OCI-LY3 (cell line): ENCODE results near the gene EHD1.

Experiments used
- CTCF ChIP-seq: fragments of 200-600, 300-600 bp; sonication (generic); IDR thresholded peaks from 2 replicates; pipeline ENCODE4 v1.5.1; 2014; ENCODE audit warnings: antibody characterized with exemption, low read length, low read depth
- EZH2phosphoT487 ChIP-seq: fragments of 200-600 bp; shearing (Covaris generic); IDR thresholded peaks from 2 replicates; pipeline ENCODE4 v1.6.1; 2018; ENCODE audit warnings: antibody characterized with exemption, mixed run types, low read depth

GRCh38 chr11:64804346-64805210 lies 73.8 kb downstream of the EHD1 start:
- TF ChIP-seq CTCF (no peak), EZH2phosphoT487 (no peak)
